Measurements from ENCODE around the gene TYK2. TPM values are rescaled to one million over a fixed set of nuclear protein-coding genes. Genes with fewer than 3 reads are reported as not detected.

TYK2 gene
- total and polyA plus RNA-seq, 2 of the 13 experiments (the other 11 are each of a cell fraction or from before 2014, with no cell fraction given), result 38.8 to 60.1 TPM

DNA sequence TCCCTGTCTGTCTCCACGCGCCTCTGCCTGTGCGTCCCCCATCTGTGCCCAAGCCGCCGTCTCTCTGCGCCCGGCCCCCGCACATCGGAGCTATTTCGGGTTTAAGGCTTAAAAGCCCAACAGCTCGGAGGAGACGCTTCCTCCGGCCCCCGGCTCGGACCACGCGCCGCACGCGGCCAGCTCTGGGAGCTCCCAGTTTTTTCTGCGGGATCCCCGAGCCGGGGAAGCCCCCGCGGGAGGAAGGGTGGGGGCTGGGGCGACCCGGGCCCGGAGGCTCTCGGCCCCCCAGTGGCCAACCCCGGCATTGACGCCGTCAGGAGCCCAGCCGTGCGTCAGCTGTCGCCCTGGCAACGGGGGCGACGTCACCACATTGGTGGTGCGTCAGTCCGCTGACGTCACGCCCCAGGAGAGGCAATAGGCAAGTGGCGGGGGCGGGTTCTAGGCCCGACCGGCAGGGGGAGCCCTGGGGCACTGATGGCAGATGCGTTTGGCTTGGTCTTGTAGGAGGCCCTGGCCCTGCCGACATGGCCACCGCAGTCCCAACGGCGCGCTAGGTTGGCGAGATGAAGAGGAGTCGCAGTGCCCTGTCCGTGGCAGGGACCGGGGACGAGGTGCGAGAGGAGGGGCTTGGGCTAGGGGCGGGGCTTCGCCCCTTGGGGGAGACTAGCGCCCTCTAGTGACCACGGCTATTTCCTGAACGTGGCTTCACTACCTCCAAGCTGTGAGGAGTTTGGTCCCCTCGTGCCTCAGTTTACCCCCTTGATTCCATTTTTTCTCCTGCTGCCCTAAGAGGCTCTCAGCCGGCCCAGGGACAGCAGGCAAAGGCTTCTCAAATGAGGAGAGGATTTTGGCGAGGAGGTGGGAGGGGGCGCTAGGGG, 36.2 kb upstream of the TYK2 start (continued):
- TF ChIP-seq KAT8 (CRISPR knock-in tag; IDR thresholded peaks at IDR 0.05), result peak; percentile 80
- TF ChIP-seq, protein P1, sequence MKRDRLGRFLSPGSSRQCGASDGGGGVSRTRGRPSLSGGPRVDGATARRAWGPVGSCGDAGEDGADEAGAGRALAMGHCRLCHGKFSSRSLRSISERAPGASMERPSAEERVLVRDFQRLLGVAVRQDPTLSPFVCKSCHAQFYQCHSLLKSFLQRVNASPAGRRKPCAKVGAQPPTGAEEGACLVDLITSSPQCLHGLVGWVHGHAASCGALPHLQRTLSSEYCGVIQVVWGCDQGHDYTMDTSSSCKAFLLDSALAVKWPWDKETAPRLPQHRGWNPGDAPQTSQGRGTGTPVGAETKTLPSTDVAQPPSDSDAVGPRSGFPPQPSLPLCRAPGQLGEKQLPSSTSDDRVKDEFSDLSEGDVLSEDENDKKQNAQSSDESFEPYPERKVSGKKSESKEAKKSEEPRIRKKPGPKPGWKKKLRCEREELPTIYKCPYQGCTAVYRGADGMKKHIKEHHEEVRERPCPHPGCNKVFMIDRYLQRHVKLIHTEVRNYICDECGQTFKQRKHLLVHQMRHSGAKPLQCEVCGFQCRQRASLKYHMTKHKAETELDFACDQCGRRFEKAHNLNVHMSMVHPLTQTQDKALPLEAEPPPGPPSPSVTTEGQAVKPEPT (CRISPR knock-in tag; IDR thresholded peaks at IDR 0.05; ENCODE audit: low read depth), result 0 out of 2 replicates have a peak, but pooled peaks have one; percentile 55
- TF ChIP-seq, protein P2, sequence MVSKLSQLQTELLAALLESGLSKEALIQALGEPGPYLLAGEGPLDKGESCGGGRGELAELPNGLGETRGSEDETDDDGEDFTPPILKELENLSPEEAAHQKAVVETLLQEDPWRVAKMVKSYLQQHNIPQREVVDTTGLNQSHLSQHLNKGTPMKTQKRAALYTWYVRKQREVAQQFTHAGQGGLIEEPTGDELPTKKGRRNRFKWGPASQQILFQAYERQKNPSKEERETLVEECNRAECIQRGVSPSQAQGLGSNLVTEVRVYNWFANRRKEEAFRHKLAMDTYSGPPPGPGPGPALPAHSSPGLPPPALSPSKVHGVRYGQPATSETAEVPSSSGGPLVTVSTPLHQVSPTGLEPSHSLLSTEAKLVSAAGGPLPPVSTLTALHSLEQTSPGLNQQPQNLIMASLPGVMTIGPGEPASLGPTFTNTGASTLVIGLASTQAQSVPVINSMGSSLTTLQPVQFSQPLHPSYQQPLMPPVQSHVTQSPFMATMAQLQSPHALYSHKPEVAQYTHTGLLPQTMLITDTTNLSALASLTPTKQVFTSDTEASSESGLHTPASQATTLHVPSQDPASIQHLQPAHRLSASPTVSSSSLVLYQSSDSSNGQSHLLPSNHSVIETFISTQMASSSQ (IDR thresholded peaks at IDR 0.05; ENCODE audit: low read depth), result no peak
- TF ChIP-seq, protein P2 (CRISPR knock-in tag; IDR thresholded peaks at IDR 0.05; ENCODE audit: borderline replicate concordance), result peak; percentile 53; the same call in 1 of the 2 replicates
- no peak for TF ChIP-seq ZNF674 (CRISPR knock-in tag; IDR thresholded peaks at IDR 0.05; ENCODE audit: low read depth)
- TF ChIP-seq ZNF788 (CRISPR knock-in tag; IDR thresholded peaks at IDR 0.05; ENCODE audit: borderline replicate concordance), result peak; percentile 86; the same call in 1 of the 2 replicates
- peak; percentile 82 for TF ChIP-seq ZBTB7B (CRISPR knock-in tag; IDR thresholded peaks at IDR 0.05)
- TF ChIP-seq RARG (CRISPR knock-in tag; IDR thresholded peaks at IDR 0.05; ENCODE audit: low read depth), result no peak
- TF ChIP-seq MXI1 (IDR thresholded peaks at IDR 0.05; ENCODE audit: borderline replicate concordance, low read depth, low read length), result peak; percentile 97
- TF ChIP-seq ZNF781 (CRISPR knock-in tag; IDR thresholded peaks at IDR 0.05; ENCODE audit: borderline replicate concordance, not compliant biosample characterization), result peak; percentile 48
- peak; percentile 77; the same call in 1 of the 2 replicates for TF ChIP-seq ZBTB20 (CRISPR knock-in tag; IDR thresholded peaks at IDR 0.05; ENCODE audit: borderline replicate concordance, low read depth)
- no peak for TF ChIP-seq NONO (IDR thresholded peaks at IDR 0.05)
- peak; percentile 97 for TF ChIP-seq NONO (CRISPR knock-in tag; conservative IDR thresholded peaks at IDR 0.05)
- no peak; the same call in 1 of the 2 replicates for TF ChIP-seq CEBPG (CRISPR knock-in tag; IDR thresholded peaks at IDR 0.05)
- TF ChIP-seq, protein P3, sequence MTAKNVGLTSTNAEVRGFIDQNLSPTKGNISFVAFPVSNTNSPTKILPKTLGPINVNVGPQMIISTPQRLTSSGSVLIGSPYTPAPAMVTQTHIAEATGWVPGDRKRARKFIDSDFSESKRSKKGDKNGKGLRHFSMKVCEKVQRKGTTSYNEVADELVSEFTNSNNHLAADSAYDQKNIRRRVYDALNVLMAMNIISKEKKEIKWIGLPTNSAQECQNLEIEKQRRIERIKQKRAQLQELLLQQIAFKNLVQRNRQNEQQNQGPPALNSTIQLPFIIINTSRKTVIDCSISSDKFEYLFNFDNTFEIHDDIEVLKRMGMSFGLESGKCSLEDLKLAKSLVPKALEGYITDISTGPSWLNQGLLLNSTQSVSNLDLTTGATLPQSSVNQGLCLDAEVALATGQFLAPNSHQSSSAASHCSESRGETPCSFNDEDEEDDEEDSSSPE (CRISPR knock-in tag; IDR thresholded peaks at IDR 0.05), result peak; percentile 44; the same call in 1 of the 2 replicates
- TF ChIP-seq ZSCAN31 (CRISPR knock-in tag; IDR thresholded peaks at IDR 0.05; ENCODE audit: low read depth), result no peak; the same call in 1 of the 2 replicates
- no peak for TF ChIP-seq MAFF (IDR thresholded peaks at IDR 0.05; ENCODE audit: low read depth, low read length)
- no peak for TF ChIP-seq CBX2 (IDR thresholded peaks at IDR 0.05; ENCODE audit: low read depth, low read length)
- TF ChIP-seq CBX2 (CRISPR knock-in tag; IDR thresholded peaks at IDR 0.05; ENCODE audit: low read depth), result no peak
- peak; percentile 86 for TF ChIP-seq FOXC1 (CRISPR knock-in tag; IDR thresholded peaks at IDR 0.05; ENCODE audit: borderline replicate concordance)
- TF ChIP-seq ISL2 (CRISPR knock-in tag; IDR thresholded peaks at IDR 0.05), result peak; percentile 64; the same call in 1 of the 2 replicates
- TF ChIP-seq ZNF792 (CRISPR knock-in tag; IDR thresholded peaks at IDR 0.05), result peak; percentile 59; the same call in 1 of the 2 replicates
- TF ChIP-seq SP2 (CRISPR knock-in tag; IDR thresholded peaks at IDR 0.05), result peak; percentile 33; the same call in 1 of the 2 replicates
- no peak for TF ChIP-seq ZNF558 (CRISPR knock-in tag; IDR thresholded peaks at IDR 0.05; ENCODE audit: borderline replicate concordance)
